Measurements from ENCODE around the gene LIN37. TPM values are rescaled to one million over a fixed set of nuclear protein-coding genes. Genes with fewer than 3 reads are reported as not detected.

Gene LIN37
- polyA plus RNA-seq, 1 donor (not counting 4 experiments of a cell fraction or from before 2014, with no cell fraction given) = 6.7 TPM

- FAIRE-seq (no peak), DNase-seq (ENCODE audit: low read depth, low spot score) (no peak)
- no peaks in the 10 kb centered on the region for H3K36me3 ChIP-seq (ENCODE audit: control insufficient read depth in 2 of 2, extremely low read depth in 1 of 2, insufficient read depth in 2 of 2, low read length in 2 of 2)
- no peak overlapping the region for H3K4me2 ChIP-seq (ENCODE audit: control insufficient read depth, extremely low read depth, insufficient read depth, low read depth, low read length)
- H3K9ac ChIP-seq (ENCODE audit: control insufficient read depth, extremely low read depth, insufficient read depth, low read length) = no peak overlapping the region
- no peak for TF ChIP-seq EZH2 (IDR thresholded peaks at IDR 0.05; ENCODE audit: low read length)
- TF ChIP-seq CTCF (optimal IDR thresholded peaks at IDR 0.05 in 1 of 3, IDR thresholded peaks at IDR 0.05 in 1 of 3, conservative IDR thresholded peaks at IDR 0.05 in 1 of 3; ENCODE audit: extremely low read depth in 1 of 3, insufficient read depth in 2 of 3, low read length in 3 of 3) = no peak
- H2AFZ ChIP-seq (ENCODE audit: control insufficient read depth, low read length) = no peak overlapping the region
- H3K4me1 ChIP-seq (ENCODE audit: control insufficient read depth, extremely low read depth, insufficient read depth, low read length) = no peaks in the 10 kb centered on the region
- dilution Hi-C loops (cut with MboI; ENCODE audit: extremely low pct_ligation_motif_present, low sequenced_read_pairs) = no loop called here
- peaks cover 2% of the 10 kb centered on the region for H4K20me1 ChIP-seq (ENCODE audit: control insufficient read depth, extremely low read depth, insufficient read depth, low read length)
- H3K4me3 ChIP-seq (ENCODE audit: control insufficient read depth in 2 of 3, extremely low read depth in 1 of 3, insufficient read depth in 2 of 3, low read depth in 1 of 3, low read length in 3 of 3) = no peak overlapping the region
- H3K9me1 ChIP-seq (ENCODE audit: control insufficient read depth, extremely low read depth, insufficient read depth, low read length) = no peaks in the 10 kb centered on the region
- no peak overlapping the region for H3K27ac ChIP-seq (ENCODE audit: control insufficient read depth, insufficient read depth, low read length)
- no peaks in the 10 kb centered on the region for H3K9me3 ChIP-seq (ENCODE audit: control insufficient read depth, low read depth, low read length)
- H3K27me3 ChIP-seq (ENCODE audit: control insufficient read depth, extremely low read depth, insufficient read depth, low read length) = peaks cover 6% of the 10 kb centered on the region
- H3K79me2 ChIP-seq (ENCODE audit: control insufficient read depth, insufficient read depth, low read length) = no peaks in the 10 kb centered on the region
Observed at GRCh38 chr19:35791814-35792279, 43.5 kb downstream of the LIN37 start.

DNA sequence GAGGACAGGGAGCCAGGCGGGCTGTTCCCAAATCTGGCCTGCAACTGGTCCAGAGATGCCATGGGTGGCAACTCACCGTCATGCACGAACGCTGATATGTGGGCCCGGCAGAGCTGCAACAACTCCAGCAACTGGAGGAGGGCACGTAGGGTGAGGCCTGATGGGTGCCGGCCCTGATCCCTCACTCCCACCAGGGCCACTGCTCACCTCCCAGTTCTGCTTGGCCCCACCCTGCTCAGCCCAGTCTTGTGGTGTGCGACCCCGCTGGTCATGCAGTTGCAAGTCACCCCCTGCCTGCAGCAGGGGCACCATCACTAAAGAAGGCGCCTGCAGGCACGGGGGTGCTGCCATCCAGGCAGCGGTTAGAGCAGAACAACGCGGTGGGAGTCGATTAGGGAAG is 43.9 kb downstream of the LIN37 start:
- Histone ChIP-seq H3K4me1 (ENCODE audit: control insufficient read depth, extremely low read depth, insufficient read depth, low read length) (no peaks in the 10 kb centered on the region), H3K79me2 (ENCODE audit: control insufficient read depth, insufficient read depth, low read length) (no peaks in the 10 kb centered on the region), H3K4me3 (ENCODE audit: control insufficient read depth in 2 of 3, extremely low read depth in 1 of 3, insufficient read depth in 2 of 3, low read depth in 1 of 3, low read length in 3 of 3) (no peak overlapping the region), H3K27ac (ENCODE audit: control insufficient read depth, insufficient read depth, low read length) (no peak overlapping the region), H3K9me1 (ENCODE audit: control insufficient read depth, extremely low read depth, insufficient read depth, low read length) (no peaks in the 10 kb centered on the region), H3K4me2 (ENCODE audit: control insufficient read depth, extremely low read depth, insufficient read depth, low read depth, low read length) (no peak overlapping the region), H3K27me3 (ENCODE audit: control insufficient read depth, extremely low read depth, insufficient read depth, low read length) (peaks cover 10% of the 10 kb centered on the region), H3K9me3 (ENCODE audit: control insufficient read depth, low read depth, low read length) (no peaks in the 10 kb centered on the region), H2AFZ (ENCODE audit: control insufficient read depth, low read length) (no peak overlapping the region), H4K20me1 (ENCODE audit: control insufficient read depth, extremely low read depth, insufficient read depth, low read length) (peaks cover 2% of the 10 kb centered on the region), H3K9ac (ENCODE audit: control insufficient read depth, extremely low read depth, insufficient read depth, low read length) (no peak overlapping the region), H3K36me3 (ENCODE audit: control insufficient read depth in 2 of 2, extremely low read depth in 1 of 2, insufficient read depth in 2 of 2, low read length in 2 of 2) (no peaks in the 10 kb centered on the region)
- TF ChIP-seq EZH2 (IDR thresholded peaks at IDR 0.05; ENCODE audit: low read length) (no peak), CTCF (optimal IDR thresholded peaks at IDR 0.05 in 1 of 3, IDR thresholded peaks at IDR 0.05 in 1 of 3, conservative IDR thresholded peaks at IDR 0.05 in 1 of 3; ENCODE audit: extremely low read depth in 1 of 3, insufficient read depth in 2 of 3, low read length in 3 of 3) (no peak)
- DNase-seq (ENCODE audit: low read depth, low spot score) = no peak
- no peak for FAIRE-seq
- dilution Hi-C loops (cut with MboI; ENCODE audit: extremely low pct_ligation_motif_present, low sequenced_read_pairs) = no loop called here
